ENCODE results near the gene ZDHHC19.
"Not testable (repeated sequence)": the region's sequence is repeated elsewhere in the genome, so short reads cannot be mapped to it uniquely, and the experiment has no call there.

Gene ZDHHC19

GRCh38 chr3:196210673-196211556 is at the start of gene ZDHHC19:
Gene ZDHHC19 (minus strand): TSS chr3:196211400. CDS start chr3:196211315, 85 bp downstream.
- no peak for DNase-seq (ENCODE audit: low read depth)

DNA sequence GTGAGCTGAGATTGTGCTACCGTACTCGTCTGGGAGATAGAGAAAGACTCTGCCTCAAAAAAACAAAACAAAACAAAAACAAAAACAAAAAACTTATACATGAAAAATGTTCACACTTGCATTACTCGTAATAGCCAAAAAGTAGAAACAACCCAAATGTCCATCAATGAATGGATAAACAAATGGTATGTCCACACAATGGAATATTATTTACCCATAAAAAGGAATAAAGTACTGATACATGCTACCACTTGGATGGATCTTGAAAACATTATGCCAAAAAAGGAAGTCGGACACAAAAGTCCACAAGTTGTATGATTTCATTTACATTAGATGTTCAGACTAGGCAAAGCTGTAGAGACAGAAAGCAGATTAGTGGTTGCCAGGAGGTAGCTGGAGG is 49.6 kb upstream of the ZDHHC19 start:
- DNase-seq (ENCODE audit: low read depth) = no peak

DNA sequence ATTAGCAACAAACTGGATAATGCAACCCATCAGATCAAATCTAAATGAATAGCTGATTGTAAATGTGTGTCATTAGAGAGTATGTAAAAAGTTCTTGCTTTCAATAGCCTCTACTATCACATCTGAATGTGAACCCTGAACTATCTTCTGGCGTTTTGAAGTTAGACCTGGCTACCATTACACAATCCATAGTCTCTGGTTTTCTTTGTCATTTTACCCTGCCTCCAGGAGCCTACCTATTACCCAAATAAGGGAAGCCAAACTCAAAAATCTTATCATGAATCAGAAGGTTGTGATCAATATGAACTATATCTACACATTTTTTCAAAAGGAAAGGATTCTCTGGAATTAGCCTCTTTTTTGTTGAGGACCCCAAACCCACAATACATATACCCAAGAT is 44.6 kb upstream of the ZDHHC19 start:
- DNase-seq (ENCODE audit: low read depth) = no peak

GRCh38 chr3:196254376-196255283 is 43.4 kb upstream of the ZDHHC19 start:
- no peak for DNase-seq (ENCODE audit: low read depth)

DNA sequence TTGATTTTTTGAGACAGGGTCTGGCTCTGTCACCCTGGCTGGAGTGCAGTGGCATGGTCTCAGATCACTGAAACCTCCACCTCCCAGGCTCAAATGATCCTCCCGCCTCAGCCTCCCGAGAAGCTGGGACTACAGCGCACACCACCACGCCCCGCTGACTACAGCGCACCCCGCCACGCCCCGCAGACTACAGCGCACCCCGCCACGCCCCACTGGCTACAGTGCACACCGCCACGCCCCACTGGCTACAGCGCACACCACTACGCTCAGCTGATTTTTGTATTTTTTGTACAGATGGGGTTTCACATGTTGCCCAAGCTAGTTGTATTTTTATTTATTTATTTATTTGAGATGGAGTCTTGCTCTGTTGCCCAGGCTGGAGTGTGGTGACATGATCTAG is 40.7 kb upstream of the ZDHHC19 start:
- DNase-seq (ENCODE audit: low read depth) = no peak

DNA sequence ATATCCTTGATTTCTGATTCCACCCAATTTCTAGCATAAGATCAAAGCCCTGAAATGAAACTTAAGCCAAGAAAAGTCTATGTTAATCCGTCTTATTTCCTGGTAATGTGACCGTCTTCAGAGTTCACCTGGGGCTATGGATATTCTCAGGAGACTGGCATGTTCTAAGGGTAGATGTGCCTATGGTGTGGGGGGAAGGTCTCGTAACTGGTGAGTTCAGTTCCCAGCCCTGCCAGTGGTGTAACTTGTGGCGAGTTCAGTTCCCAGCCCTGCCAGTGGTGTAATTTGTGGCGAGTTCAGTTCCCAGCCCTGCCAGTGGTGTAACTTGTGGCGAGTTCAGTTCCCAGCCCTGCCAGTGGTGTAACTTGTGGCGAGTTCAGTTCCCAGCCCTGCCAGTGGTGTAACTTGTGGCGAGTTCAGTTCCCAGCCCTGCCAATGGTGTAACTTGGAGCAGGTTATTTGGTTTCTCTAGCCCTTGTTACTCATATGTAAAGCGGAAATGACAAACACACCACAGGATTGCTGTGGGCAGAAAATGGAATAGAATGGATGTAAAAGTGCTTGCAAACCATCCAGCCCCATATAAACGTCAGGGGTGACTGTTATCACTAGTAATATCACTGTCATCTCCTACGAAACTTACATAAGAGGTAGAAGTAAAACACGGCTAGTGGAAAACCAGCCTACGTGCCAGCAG is 35.6 kb upstream of the ZDHHC19 start:
- DNase-seq (ENCODE audit: low read depth) = no peak

DNA sequence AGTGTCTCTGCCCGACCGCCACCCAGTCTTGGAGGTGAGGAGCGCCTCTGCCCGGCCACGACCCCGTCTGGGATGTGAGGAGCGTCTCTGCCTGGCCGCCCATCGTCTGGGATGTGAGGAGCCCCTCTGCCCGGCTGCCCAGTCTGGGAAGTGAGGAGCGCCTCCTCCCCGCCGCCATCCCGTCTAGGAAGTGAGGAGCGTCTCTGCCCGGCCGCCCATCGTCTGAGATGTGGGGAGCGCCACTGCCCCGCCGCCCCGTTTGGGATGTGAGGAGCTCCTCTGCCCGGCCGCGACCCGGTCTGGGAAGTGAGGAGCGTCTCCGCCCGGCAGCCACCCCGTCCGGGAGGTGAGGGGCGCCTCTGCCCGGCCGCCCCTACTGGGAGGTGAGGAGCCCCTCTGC is 33.0 kb upstream of the ZDHHC19 start:
- DNase-seq (ENCODE audit: low read depth) = not testable (repeated sequence)

DNA sequence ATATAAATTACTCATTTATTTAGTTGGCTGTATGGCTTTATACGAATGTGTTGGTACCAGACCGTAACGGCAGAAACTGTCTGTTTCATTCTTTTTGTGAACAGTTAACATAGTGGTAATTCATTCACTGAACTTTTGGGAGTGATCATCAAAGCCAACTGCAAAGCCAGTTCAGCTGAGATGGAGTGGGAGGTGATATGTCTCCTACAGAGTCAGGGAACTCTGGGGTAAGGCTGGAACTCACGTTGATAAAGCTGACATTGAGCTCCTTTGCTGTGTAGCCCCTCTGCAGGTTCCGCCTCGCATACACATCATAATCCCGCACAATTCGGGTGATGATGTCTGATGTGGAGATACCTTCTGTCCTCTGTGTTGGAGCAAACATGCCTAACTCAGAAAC is 30.5 kb upstream of the ZDHHC19 start:
- no peak for DNase-seq (ENCODE audit: low read depth)

- no peak for DNase-seq (ENCODE audit: low read depth)
Measured at GRCh38 chr3:196240424-196240823, 29.2 kb upstream of the ZDHHC19 start.

GRCh38 chr3:196238612-196239560 is 27.7 kb upstream of the ZDHHC19 start:
- DNase-seq (ENCODE audit: low read depth) = no peak

DNA sequence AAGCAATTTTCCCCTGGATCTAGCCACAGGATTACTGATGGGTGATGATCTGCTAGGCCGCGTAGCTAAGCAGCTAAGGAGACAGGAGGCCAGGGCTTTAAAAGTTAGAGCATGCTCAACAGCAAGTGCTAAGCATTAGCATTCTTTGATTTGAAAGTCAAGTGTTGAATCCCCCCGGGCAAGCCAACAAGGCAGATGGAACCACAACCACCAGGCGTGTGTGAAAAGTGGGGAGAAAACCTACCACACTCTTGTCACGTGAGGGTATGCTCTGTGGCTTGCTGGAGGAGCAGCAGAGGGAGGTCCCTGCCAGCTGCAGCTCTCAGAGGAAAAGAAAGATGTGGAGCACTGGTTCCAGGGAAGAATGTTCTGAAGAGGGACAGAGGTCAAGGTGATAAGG is 26.0 kb upstream of the ZDHHC19 start:
- no peak for DNase-seq (ENCODE audit: low read depth)

GRCh38 chr3:196236223-196236622 is 25.0 kb upstream of the ZDHHC19 start:
- DNase-seq (ENCODE audit: low read depth) = no peak

- no peak for DNase-seq (ENCODE audit: low read depth)
Measured at GRCh38 chr3:196235452-196236122, 24.4 kb upstream of the ZDHHC19 start.

DNA sequence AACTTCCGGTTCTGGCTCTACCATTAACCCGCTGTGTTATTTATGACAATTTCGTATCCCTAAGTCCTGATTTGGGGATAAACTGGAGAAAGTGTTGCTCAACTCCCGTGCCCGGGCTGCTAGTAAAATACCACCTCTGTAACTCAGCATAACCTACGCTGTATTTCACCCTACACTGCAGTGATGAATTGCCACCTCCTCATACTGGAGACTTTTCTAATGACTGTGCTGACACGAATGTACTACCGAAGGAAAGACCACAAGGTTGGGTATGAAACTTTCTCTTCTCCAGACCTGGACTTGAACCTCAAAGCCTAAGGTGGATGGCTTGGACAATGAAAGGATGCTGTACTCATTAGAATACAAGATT is 21.7 kb upstream of the ZDHHC19 start:
- DNase-seq (ENCODE audit: low read depth) = no peak

DNA sequence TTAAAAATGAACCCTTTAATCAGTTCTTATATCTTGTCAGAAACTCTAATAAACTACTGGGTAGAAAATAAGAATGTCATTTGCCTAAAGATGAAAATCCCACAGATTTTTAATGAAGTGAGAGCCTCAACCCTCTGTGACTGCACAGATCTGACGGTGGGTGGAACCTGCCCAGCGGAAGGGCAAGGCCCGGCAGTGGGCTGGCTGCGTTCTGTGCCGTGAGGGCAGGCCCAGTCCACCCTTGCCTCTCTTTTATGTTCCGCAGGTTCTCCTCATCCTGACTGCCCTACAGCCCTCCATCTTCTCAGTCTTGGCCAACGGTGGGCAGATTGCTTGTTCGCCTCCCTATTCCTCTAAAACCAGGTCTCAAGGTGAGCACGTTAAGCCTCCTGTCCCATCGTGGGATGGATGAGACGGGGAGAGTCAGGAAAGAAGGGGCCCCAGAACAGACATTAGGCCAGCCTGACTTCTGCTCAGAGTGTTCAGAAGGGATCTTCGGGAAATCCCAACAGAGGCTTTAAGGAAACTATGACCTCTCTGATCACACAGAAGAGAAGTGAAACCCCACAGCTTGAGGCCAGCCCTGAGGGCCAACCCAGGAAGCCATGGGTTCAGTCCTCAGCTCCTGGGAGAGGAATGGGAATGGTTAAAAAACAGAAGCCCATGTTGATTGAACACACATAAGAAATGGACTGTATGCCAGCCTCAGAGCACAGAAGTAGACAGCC is 21.1 kb upstream of the ZDHHC19 start:
- DNase-seq (ENCODE audit: low read depth) = no peak

DNA sequence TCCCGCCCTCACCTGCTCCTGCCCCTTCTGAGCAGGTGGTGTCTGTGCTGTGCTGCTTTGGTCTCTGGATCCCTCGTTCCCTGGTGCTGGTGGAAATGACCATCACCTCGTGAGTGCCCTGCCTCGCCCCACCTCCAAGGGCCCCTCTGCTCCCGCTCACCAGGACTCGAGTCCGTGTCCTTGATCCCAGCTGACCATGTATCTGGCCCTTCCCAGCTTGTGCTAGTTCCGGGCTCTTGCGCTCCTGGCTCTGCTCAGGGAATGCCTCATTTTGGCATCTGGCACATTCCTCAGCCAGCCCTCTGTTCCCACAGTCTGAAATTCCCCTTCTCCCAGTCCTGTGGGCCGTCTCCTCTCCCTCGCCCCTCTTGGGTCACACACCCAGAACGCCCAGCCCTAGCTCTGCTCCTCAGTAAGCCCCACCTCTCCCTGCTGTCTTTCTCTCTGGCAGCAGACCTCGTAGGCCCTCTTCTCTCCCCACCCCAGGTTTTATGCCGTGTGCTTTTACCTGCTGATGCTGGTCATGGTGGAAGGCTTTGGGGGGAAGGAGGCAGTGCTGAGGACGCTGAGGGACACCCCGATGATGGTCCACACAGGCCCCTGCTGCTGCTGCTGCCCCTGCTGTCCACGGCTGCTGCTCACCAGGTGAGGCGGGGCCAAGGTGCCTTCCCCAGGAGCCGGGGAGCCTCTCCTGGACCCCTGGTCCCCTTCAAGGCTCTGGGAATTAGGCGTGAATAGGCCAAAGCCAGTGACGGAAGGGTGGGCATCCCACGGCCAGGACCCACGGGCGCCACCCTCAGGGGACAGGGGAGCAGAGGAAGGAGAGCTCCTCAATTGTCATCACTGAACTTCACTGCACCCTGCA is 16.7 kb upstream of the ZDHHC19 start:
- peak; percentile 20 for DNase-seq (ENCODE audit: low read depth)

DNA sequence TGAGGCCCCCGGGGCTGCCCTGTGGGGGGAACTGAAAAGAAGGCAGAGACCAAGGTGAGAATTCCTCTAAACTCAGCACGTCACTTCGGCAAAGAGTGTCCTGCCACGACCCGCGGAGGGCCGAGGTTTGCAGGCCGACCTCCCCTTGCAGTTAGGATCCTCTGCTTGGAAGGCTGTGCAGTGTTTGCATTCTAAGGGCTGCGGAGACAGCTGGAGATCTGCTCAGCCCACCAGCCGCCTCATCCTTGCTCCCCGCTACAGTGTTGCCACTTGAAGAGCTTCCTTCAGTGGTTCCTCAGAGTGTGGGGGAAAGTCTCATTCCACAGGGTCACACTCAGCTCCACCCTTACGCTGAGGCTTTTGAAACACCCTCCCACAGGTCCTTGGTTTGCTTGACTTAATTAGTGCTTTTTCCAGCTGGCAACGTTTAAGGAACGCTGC is 15.9 kb upstream of the ZDHHC19 start:
- no peak for DNase-seq (ENCODE audit: low read depth)

GRCh38 chr3:196225763-196226364 is 14.7 kb upstream of the ZDHHC19 start:
- DNase-seq (ENCODE audit: low read depth) = no peak

GRCh38 chr3:196225086-196225485 is 13.9 kb upstream of the ZDHHC19 start:
- DNase-seq (ENCODE audit: low read depth) = no peak

All from fibroblast of gingiva (primary cell).